Measurements from ENCODE around the gene TRMT10C. TPM values are rescaled to one million over a fixed set of nuclear protein-coding genes. Genes with fewer than 3 reads are reported as not detected.

The TRMT10C gene
- total RNA-seq, 1 experiment from 2014 or later = 24.5 TPM

Small RNAs within 50 kb of the gene (small RNA-seq; reads per million reads assigned to genes)
- gene RNU6-1256P = not detected

Other genes with a start within 250 kb of the TRMT10C start
- gene IMPG2, start 241.3 kb upstream of the TRMT10C start, total RNA-seq (2014; rRNA removed; shearing (Covaris generic)) = not detected in 2 replicates
- gene SENP7, start 48.7 kb upstream of the TRMT10C start, total RNA-seq (2014; rRNA removed; shearing (Covaris generic)) = 0.65 and 2.2 TPM in 2 replicates
- 30.6 and 31.8 TPM in 2 replicates for gene PCNP, start 12.3 kb downstream of the TRMT10C start, total RNA-seq (2014; rRNA removed; shearing (Covaris generic))
- gene ZBTB11, start 115.3 kb downstream of the TRMT10C start, total RNA-seq (2014; rRNA removed; shearing (Covaris generic)) = 19.2 and 26.0 TPM in 2 replicates
- gene RPL24, start 124.8 kb downstream of the TRMT10C start, total RNA-seq (2014; rRNA removed; shearing (Covaris generic)) = 1,651 and 2,156 TPM in 2 replicates
- gene CEP97, start 162.7 kb downstream of the TRMT10C start, total RNA-seq (2014; rRNA removed; shearing (Covaris generic)) = 3.3 and 3.4 TPM in 2 replicates
- gene NXPE3, start 217.3 kb downstream of the TRMT10C start, total RNA-seq (2014; rRNA removed; shearing (Covaris generic)) = 1.5 and 3.3 TPM in 2 replicates

Data from HT-29 (cell line).